ENCODE data around the gene KISS1R.
"Not testable (repeated sequence)": the region's sequence is repeated elsewhere in the genome, so short reads cannot be mapped to it uniquely, and the experiment has no call there.

Gene KISS1R

DNA sequence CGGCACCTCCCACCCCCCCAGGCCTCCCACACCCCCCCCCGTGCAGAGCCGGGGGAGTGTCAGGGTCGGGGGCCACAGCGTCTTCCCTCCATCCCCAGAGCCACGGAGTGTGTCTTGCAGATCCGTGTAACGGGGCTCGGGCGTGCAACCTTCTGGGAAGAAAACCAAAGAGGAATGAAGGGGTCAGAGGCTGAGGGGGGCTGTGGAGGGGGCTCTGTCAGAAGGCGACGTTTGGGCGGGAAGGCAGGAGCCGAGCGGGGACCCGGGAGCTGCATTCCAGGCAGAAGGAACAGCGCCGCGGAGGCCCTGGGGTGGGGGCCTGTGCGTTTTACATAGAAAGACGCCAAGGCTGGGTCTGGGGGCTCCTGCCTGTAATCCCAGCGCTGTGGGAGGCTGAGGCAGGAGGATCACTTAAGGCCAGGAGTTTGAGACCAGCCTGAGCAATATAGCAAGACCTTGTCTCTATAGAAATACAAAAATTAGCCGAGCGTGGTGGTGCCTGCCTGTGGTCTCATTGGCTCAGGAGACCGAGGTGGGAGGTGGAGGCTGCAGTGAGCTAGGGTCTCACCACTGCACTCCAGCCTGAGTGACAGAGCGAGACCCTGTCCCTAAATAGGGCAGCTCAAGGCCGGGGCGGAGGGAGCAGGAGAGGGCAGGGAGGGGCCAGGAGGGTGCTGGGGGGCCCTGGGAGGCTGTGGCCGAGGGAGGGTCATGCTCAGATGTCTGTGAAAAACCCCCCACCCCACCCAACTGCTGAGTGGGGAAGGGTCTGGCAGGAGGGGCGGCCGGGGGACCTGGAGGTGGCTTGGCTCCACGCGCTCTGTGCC is 36.5 kb downstream of the KISS1R start:
- no peak for DNase-seq (ENCODE audit: low read depth in 2 of 2)

GRCh38 chr19:954272-954671 is 37.1 kb downstream of the KISS1R start:
- no peak for DNase-seq (ENCODE audit: low read depth in 2 of 2)

DNA sequence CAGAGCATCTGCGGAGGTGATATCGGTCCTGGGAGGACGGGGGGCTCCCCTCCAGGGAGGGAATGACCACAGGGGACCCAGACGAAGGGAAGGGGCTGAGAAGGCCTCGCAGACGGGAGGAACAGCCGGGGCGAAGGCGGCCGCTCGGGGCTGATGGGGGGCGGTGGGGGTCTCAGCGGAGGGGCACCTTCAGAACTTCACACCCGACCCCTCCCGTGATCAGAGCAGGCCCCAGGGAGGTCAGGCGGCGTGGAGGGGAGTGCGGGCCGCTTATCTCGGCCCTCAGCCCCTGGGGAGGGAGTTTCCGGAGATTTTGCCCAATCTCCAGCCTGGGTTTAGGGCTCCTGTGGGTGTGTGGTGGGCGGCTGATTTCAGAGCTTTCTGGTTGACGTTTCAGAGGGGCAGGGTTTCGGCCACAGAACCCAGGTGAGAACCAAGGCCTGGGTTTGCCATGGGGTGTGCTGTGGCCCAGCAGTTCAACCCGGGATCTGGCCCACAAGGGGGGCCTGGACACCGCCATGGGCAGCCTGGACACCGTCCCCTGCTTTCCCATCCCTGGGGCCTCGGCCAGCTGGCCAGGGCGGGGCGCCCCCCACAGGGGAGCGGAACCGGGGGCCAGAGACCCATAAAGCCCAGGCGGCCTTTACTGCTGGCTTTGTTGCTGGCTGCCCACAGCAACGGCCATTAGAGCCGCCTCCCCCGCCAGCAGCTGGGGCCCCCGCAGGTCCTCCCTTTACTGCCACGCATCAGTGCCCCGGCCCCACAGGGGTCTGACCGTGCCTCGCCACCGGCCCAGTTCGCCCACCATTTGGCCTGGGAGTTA is 37.8 kb downstream of the KISS1R start:
- no peak for DNase-seq (ENCODE audit: low read depth in 2 of 2)

DNA sequence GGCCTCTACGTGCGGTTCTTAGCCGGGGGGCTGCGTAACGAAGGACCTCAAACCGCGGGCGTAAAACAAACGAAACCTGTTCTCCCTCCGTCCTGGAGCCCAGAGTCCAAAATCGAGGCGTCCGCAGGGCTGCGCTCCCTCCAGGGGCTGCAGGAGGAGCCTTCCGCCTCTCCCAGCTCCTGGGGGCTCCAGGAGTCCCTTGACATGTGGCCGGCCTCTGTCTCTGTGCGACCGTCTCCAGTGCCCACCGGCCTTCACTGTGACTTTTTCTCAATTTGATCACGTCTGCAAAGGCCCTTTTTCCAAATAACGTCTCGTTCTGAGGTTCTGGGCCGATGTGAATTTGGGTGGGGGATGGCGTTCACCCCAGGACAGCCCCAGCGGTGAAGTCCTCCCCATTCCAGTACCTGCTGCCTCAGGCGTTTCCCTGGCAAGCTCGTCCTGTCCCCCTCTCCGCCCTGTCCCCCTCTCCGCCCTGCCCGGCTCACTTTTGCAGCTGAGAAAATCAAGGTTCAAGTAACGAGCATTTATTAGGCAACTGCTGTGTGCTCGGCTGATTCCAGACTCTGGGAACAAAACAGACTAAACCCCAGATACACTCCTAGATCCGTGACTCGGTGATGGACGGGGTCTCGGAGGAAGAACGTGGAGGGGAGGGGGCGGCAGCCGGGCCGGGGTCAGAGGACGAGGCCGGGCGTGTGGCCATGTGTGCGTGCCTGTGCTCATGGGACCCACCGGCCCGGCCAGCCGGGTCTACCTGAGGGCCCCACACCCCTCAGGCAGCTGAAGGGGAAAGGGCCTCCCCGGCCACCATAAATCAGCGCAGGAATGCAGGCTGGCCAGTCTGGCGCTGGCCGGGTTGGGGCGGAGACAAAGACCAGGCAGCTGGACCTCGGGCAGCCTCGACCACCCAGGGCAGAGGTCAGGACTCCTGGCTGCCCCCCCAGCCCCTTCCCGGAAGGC is 39.0 kb downstream of the KISS1R start:
- DNase-seq (ENCODE audit: low read depth in 2 of 2) = no peak

DNA sequence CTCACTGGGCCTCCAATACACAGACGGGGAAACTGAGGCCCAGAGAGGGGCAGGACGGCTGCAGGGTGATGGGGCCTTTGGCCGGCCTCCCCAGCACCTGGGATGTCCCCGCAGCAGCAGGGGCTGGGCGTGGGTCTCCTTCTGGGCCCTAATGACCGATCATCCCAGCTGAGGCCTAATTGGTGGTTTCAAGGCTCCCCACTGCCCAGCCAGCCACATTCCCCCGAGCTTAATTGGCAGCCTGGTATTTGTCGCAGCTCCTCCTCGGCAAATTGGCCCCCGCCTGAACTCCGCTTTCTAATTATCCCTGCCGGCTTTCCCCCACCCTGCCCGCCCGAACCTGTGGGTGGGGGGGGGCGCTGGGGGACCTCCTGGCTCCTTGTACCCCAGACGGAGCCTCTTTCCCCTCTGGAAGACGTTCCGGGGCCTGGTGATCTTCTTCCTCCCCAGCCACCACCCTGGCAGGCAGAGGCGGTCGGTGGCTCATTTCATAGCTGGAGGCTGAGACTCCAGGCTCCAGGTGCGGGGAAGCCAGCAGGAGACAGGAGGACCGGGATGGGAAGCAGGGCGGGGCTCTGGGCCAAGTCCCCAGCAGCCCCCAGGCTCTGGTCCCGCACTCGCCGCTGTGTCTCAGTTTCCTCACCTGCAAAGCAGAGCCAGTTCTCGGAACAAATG is 39.8 kb downstream of the KISS1R start:
- DNase-seq (ENCODE audit: low read depth in 2 of 2) = no peak

DNA sequence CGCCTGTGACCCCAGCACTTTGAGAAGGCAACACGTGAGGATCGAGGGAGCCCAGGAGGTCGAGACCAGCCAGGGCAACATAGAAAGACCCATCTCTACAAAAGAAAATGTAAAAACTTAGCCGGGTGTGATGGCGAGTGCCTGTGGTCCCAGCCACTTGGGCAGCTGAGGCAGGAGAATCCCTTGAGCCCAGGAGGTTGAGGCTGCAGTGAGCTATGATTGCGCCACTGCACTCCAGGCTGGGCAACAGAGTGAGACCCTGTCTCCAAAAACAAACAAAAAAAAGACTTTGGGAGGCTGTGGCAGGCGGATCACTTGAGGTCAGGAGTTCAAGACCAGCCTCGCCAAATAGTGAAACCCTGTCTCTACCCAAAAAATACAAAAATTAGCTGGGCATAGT is 40.4 kb downstream of the KISS1R start:
- DNase-seq (ENCODE audit: low read depth in 2 of 2) = not testable (repeated sequence)

- no peak for DNase-seq (ENCODE audit: low read depth in 2 of 2)
Observed at GRCh38 chr19:958967-959855, 42.1 kb downstream of the KISS1R start.

DNA sequence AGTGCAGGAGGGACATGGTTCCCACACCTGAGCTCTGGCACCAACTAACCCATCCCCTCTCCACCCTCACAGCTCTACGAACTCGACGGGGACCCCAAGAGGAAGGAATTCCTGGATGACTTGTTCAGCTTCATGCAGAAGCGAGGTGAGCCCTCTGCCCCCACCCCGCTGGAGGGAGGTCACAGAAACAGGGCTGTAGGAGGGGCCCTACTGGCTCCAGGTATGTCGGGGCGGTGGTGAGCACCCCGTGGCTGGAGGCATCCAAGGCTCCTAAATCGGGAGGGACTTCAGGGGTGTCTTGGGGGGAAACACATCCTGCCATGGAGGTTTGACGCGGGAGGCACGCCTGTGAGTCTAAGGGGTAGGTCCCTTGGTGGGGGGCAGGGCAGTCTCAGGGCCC is 42.9 kb downstream of the KISS1R start:
- no peak for DNase-seq (ENCODE audit: low read depth in 2 of 2)

- no peak for DNase-seq (ENCODE audit: low read depth in 2 of 2)
Observed at GRCh38 chr19:960601-960938, 43.4 kb downstream of the KISS1R start.

DNA sequence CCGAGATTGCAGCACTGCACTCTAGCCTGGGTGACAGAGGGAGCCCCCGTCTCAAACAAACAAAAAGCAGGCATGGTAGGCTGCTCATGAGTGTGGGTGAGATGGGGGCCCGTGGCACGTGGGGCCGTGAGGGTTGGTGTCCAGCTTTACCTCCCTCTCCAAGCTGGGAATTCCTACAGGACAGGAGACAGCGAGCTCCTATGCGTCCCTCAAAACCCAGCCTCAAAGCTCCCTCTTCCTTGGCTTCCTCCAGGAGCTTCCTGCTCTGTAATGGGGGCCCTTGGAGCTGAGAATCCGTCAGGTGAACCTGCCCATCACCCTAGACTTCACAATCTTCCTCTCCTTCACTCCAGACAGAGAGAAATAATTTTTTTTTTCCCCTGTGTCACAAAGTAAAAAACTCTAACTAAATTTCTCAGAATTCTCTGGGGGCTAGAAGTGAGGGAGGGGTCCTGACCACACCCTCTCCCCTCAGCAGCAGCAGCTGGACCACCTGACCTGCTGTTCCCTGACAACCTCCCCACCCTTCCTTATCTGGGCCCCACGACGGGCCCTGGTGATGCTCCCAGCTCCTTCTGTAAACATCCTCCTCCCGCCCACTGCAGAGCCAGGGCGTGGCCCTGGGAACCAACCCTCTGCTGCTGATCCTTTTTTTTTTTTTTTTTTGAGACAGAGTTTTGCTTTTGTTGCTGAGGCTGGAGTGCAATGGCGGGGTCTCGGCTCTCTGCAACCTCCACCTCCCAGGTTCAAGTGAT is 44.9 kb downstream of the KISS1R start:
- no peak for DNase-seq (ENCODE audit: low read depth in 2 of 2)

GRCh38 chr19:962683-963400 is 45.7 kb downstream of the KISS1R start:
- DNase-seq (ENCODE audit: low read depth in 2 of 2) = no peak

DNA sequence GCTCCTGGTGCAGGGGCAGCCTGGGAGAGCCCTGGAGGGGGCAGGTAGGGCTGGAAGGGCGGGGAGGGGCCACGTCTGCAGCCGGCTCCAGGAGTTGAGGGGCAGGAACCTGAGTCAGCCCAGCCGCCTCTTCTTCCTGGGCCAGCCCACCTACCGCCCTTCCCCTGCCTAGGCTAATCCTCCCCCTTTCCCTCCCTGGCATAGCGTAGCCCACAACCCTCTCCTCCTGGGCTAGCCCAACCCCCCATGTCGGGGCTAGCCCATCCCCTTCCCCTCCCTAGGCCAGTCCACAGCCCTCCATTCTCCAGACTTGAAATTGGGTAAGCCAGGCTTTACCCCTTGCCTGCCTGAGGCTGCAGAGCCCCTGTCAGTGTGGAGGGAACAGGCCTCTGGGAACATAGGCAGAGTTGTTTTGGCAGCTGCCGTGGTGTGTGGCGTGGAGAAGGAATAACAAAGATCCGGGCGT is 46.4 kb downstream of the KISS1R start:
- DNase-seq (ENCODE audit: low read depth in 2 of 2) = no peak

DNA sequence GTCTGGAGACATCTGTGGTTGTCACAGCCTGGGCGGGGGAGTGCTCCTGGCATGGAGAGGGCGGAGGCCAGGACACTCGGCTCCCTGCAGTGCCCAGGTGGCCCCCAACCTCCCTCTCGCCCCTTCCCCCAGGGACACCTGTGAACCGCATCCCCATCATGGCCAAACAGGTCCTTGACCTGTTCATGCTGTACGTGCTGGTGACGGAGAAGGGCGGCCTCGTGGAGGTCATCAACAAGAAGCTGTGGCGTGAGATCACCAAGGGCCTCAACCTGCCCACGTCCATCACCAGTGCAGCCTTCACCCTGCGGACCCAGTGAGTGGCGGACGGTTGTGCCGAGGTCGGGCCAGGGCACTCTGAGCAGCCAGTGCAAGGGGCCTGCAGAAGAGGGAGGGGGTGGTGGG is 47.0 kb downstream of the KISS1R start:
- no peak for DNase-seq (ENCODE audit: low read depth in 2 of 2)

DNA sequence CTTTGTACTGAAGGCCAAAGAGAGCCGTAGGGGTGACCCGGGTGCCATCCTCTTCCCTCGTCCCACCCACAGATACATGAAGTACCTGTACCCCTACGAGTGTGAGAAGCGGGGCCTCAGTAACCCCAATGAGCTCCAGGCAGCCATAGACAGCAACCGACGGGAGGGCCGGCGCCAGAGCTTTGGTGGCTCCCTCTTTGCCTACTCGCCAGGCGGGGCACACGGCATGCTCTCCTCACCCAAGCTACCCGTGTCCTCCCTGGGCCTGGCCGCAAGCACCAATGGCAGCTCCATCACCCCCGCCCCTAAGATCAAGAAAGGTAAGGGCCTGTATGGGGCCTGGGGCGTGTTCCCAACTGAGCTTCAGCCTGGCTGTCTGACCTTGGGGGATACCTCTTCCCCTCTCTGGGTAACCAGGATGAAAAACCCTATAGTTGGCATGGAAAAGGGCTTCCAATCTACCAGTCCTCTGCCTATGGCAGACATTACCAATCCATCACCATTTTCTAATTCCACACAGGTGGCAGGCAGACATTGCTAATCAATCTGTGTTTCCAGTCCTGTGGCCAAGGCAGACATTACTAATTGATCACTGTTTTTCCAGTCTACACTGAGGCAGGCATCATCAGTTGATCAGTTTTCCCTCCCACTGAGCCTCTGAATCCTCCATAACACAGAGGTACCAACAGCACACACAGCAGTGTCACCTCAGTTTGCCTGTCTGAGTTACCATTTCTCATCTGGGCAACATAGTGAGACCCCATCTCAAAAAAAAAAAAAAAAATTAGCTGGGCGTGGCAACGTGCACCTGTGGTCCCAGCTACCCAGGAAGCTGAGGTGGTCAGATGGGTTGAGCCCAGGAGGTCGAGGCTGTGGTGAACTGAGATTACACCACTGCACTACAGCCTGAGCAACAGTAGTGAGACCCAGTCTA is 47.9 kb downstream of the KISS1R start:
- DNase-seq (ENCODE audit: low read depth in 2 of 2) = no peak

DNA sequence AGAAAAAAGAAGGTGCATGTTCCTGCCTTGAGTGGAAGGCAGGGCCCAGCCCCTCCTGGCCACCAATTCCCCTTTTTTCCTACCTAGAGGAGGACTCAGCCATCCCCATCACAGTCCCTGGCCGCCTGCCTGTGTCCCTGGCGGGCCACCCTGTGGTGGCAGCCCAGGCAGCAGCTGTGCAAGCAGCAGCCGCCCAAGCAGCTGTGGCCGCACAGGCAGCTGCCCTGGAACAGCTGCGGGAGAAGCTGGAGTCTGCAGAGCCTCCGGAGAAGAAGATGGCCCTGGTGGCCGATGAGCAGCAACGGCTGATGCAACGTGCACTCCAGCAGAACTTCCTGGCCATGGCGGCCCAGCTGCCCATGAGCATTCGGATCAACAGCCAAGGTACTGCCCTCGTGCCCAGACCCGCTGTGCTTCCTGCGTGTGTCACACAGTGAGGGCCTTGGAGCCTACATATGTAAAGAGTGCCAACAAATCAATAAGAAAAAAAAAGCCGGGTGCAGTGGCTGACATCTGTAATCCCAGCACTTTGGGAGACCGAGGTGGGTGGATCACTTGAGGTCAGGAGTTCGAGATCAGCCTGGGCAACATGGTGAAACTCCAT is 49.5 kb downstream of the KISS1R start:
- DNase-seq (ENCODE audit: low read depth in 2 of 2) = no peak
